22Rv1 (cell line): ENCODE results near the gene BACH2.

ENCODE experiments used
- CTCF ChIP-seq: fragments of 450-650 bp; IDR thresholded peaks from 2 replicates; pipeline ENCODE4 v1.5.1; 2017; ENCODE audit warnings: mild to moderate bottlenecking
- ZFX ChIP-seq: fragments of 450-650 bp; IDR thresholded peaks from 2 replicates; pipeline ENCODE4 v1.6.1; 2017; ENCODE audit warnings: antibody characterized with exemption, borderline replicate concordance

GRCh38 chr6:90251295-90251992, 45.2 kb downstream of the BACH2 start:
- TF ChIP-seq CTCF, result no peak
- no peak for TF ChIP-seq ZFX
